Astrocyte (in vitro differentiated cells and primary cell): Measurements from ENCODE around the gene ASPHD2.
"Not testable (repeated sequence)": the region's sequence is repeated elsewhere in the genome, so short reads cannot be mapped to it uniquely, and the experiment has no call there.

ENCODE experiments used
- CTCF ChIP-seq: IDR thresholded peaks from 2 replicates; pipeline ENCODE4 v1.5.1; 2011; ENCODE audit warnings: low read depth, mild to moderate bottlenecking, inconsistent platforms, low read length, moderate library complexity; ENCODE audit not compliant: insufficient read depth
- EZH2 ChIP-seq: IDR thresholded peaks from 2 replicates; pipeline ENCODE4 v1.6.1; 2012; ENCODE audit warnings: mild to moderate bottlenecking, low read length, inconsistent platforms; ENCODE audit not compliant: insufficient read depth

- not testable (repeated sequence) for TF ChIP-seq CTCF, EZH2
These were observed 9.7 kb downstream of the ASPHD2 start for GRCh38 chr22:26438776-26439175.
